GM12892 (cell line): ENCODE measurements around the gene AP4S1.

ENCODE experiments used
- POLR2A ChIP-seq: IDR thresholded peaks from 2 replicates; pipeline ENCODE4 v1.6.1; 2011; ENCODE audit warnings: low read depth, low read length, control low read depth
- POLR2AphosphoS5 ChIP-seq: IDR thresholded peaks from 2 replicates; pipeline ENCODE4 v1.6.1; 2011; ENCODE audit warnings: low read depth, low read length, control low read depth

DNA sequence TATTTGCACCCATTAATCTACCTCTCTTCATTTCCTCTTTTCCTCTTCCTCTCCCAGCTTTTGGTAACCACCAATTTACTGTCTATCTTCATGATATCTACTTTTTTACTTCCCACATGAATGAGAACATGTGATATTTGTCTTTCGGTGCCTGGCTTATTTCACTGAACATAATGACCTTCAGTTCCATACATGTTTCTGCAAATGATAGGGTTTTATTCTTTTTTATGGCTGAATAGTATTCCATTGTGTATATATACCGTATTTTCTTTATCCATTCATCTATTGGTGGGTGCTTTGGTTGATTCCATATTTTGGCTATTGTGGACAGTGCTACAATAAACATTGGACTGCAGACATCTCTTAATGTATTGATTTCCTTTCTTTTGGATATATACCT, 49.7 kb downstream of the AP4S1 start:
- no peak for TF ChIP-seq POLR2A
- TF ChIP-seq POLR2AphosphoS5, result no peak
